ENCODE data around the gene FHAD1. TPM values are rescaled to one million over a fixed set of nuclear protein-coding genes. Genes with fewer than 3 reads are reported as not detected.

FHAD1 gene
- total RNA-seq, 2 experiments from 2014 or later, result not detected

DNA sequence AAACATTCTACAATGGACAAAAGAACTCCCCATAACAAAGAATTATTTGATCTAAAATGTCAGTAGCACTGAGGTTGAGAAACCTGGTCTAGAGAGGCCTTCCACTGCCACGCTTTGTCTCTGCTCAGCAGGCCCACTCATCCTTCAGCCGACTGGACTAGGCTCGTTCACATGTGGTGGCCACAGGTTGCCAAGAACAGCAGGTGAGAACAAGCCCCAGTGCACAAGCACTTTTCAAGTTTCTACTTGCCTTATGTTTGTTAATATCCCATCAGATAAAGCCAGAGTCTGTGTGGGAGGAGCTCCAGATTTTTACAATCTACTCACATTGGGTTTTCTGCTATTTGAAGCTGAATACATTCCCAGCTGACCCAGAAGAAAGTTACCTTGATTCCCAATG is 153.6 kb downstream of the FHAD1 start:
- TF ChIP-seq CTCF (conservative IDR thresholded peaks at IDR 0.05; ENCODE audit: low read length) (no peak), EZH2phosphoT487 (IDR thresholded peaks at IDR 0.05; ENCODE audit: borderline replicate concordance, low read depth, low read length) (no peak)
- Histone ChIP-seq H3K27ac (ENCODE audit: low read depth, low read length, poor library complexity, severe bottlenecking) (no peak overlapping the region), H3K36me3 (ENCODE audit: insufficient read depth, low read length) (no peaks in the 10 kb centered on the region), H3K9me2 (ENCODE audit: insufficient read depth, low read length) (no peaks in the 10 kb centered on the region), H3K4me1 (ENCODE audit: insufficient read depth, low read length, poor library complexity, severe bottlenecking) (peaks cover 20% of the 10 kb centered on the region), H2AFZ (ENCODE audit: low read length) (peak overlapping the region; percentile 52; the same call in 1 of the 2 replicates), H3K4me2 (ENCODE audit: low read length) (no peak overlapping the region), H3K9me3 (ENCODE audit: low read length) (peaks cover 7% of the 10 kb centered on the region; the same call in 1 of the 2 replicates), H3K4me3 (ENCODE audit: low read depth, low read length, poor library complexity, severe bottlenecking) (no peak overlapping the region), H4K20me1 (ENCODE audit: insufficient read depth, low read length) (no peaks in the 10 kb centered on the region), H3K79me2 (ENCODE audit: insufficient read depth, low read depth, low read length) (no peaks in the 10 kb centered on the region)
- intact Hi-C loops (cut with micrococcal nuclease; ENCODE audit: unreplicated experiment), result no loop called here
- ChIA-PET POLR2A (no interaction called here), CTCF (ENCODE audit: unreplicated experiment) (no interaction called here)
- DNase-seq (ENCODE audit: low spot score), result no peak
- BruUV-seq (replicated peaks), result no TSS peak

DNA sequence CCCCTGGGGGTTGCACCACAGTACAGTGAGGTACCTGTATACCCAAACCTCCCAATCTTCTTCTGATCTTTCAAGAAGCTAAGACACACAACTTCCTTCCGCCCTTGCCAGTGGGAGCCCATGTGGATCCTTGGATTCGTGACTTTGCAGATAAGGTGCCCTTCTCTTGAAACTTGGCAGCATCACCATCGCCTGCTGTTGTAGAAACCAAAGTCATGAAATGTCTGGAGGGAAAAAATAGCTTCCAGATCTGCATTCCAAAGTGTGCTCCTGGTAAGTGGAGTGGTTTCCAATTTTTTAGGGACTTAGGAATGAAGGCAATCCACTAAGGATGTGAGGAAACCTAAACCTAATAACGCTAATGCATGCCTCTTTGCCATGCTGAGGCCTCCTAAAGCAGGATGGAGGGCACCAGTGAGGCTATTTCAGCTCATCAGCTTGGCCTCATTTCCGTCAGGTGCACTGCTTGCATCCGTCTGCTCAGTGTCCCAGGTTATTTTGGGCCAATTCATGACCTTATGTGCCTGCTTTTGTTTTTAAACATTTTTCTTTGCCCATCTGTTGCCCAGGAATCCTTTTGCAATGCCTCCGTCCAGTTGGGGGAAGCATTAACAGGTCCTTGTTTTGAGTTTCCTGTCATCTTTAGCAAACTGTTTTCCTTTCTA is 154.5 kb downstream of the FHAD1 start:
- peaks cover 20% of the 10 kb centered on the region for H3K4me1 ChIP-seq (ENCODE audit: insufficient read depth, low read length, poor library complexity, severe bottlenecking)
- H3K27ac ChIP-seq (ENCODE audit: low read depth, low read length, poor library complexity, severe bottlenecking), result no peak overlapping the region
- H4K20me1 ChIP-seq (ENCODE audit: insufficient read depth, low read length), result no peaks in the 10 kb centered on the region
- BruUV-seq (replicated peaks), result no TSS peak
- H3K9me3 ChIP-seq (ENCODE audit: low read length), result peaks cover 7% of the 10 kb centered on the region; the same call in 1 of the 2 replicates
- CTCF ChIA-PET (ENCODE audit: unreplicated experiment), result no interaction called here
- TF ChIP-seq CTCF (conservative IDR thresholded peaks at IDR 0.05; ENCODE audit: low read length) (no peak), EZH2phosphoT487 (IDR thresholded peaks at IDR 0.05; ENCODE audit: borderline replicate concordance, low read depth, low read length) (no peak)
- H3K9me2 ChIP-seq (ENCODE audit: insufficient read depth, low read length), result no peaks in the 10 kb centered on the region
- DNase-seq (ENCODE audit: low spot score), result peak; percentile 44
- no peaks in the 10 kb centered on the region for H3K79me2 ChIP-seq (ENCODE audit: insufficient read depth, low read depth, low read length)
- H3K4me2 ChIP-seq (ENCODE audit: low read length), result peak overlapping the region; percentile 34
- no peak overlapping the region for H3K4me3 ChIP-seq (ENCODE audit: low read depth, low read length, poor library complexity, severe bottlenecking)
- intact Hi-C loops (cut with micrococcal nuclease; ENCODE audit: unreplicated experiment), result no loop called here
- POLR2A ChIA-PET, result interaction anchor here (0.6 kb wide), 1 partner anchor 92 kb away, joined by 4 read pairs; no protein-coding TSS in a partner anchor
- H3K36me3 ChIP-seq (ENCODE audit: insufficient read depth, low read length), result no peaks in the 10 kb centered on the region
- peak overlapping the region; percentile 52; the same call in 1 of the 2 replicates for H2AFZ ChIP-seq (ENCODE audit: low read length)

DNA sequence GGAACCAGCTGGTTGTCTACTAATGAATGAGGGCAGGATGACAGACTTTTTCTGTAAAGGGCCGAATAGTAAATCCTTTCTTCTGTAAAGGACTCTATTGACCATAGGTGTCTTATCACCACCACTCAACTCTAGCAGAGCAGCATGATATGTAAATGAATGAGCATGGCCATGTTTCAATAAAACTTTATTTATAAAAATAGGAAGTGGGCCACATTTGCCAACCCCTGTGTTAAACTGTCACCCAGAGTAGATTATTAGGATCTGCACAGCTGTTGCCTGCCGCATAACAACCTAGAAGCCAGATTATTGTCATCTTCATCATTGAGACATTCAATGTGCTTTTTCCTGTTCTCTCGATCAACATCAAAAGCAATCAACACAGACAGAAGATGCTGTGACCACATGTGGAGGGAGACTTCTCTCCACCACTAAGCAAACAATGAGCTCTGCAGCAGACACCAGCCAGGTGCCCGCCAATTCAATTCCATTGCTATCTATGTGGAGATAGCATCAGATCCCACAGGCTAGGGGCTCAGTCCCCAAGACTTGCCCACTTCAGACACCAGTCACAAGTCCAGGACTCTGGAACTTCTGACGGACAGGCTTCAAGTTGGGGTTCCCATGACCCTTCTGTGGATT is 155.9 kb downstream of the FHAD1 start:
- TF ChIP-seq EZH2phosphoT487 (IDR thresholded peaks at IDR 0.05; ENCODE audit: borderline replicate concordance, low read depth, low read length) (no peak), CTCF (conservative IDR thresholded peaks at IDR 0.05; ENCODE audit: low read length) (no peak)
- ChIA-PET CTCF (ENCODE audit: unreplicated experiment) (no interaction called here), POLR2A (interaction anchor here (0.6 kb wide), 1 partner anchor 286 kb away, joined by 5 read pairs; no protein-coding TSS in a partner anchor)
- Histone ChIP-seq H3K4me2 (ENCODE audit: low read length) (peak overlapping the region; percentile 32), H3K4me3 (ENCODE audit: low read depth, low read length, poor library complexity, severe bottlenecking) (no peak overlapping the region), H3K27ac (ENCODE audit: low read depth, low read length, poor library complexity, severe bottlenecking) (no peak overlapping the region), H3K9me3 (ENCODE audit: low read length) (peaks cover 7% of the 10 kb centered on the region; the same call in 1 of the 2 replicates), H4K20me1 (ENCODE audit: insufficient read depth, low read length) (no peaks in the 10 kb centered on the region), H3K4me1 (ENCODE audit: insufficient read depth, low read length, poor library complexity, severe bottlenecking) (peaks cover 20% of the 10 kb centered on the region), H2AFZ (ENCODE audit: low read length) (no peak overlapping the region), H3K36me3 (ENCODE audit: insufficient read depth, low read length) (no peaks in the 10 kb centered on the region), H3K9me2 (ENCODE audit: insufficient read depth, low read length) (no peaks in the 10 kb centered on the region), H3K79me2 (ENCODE audit: insufficient read depth, low read depth, low read length) (no peaks in the 10 kb centered on the region)
- no TSS peak for BruUV-seq (replicated peaks)
- intact Hi-C loops (cut with micrococcal nuclease; ENCODE audit: unreplicated experiment), result no loop called here
- DNase-seq (ENCODE audit: low spot score), result no peak
